WTC11 (cell line): ENCODE measurements around the gene PLP2.

Experiments
- CREB1 ChIP-seq: sonication (generic); formaldehyde crosslinking; IDR thresholded peaks from 2 replicates; pipeline ENCODE4 v1.8.0; 2023; ENCODE audit warnings: mild to moderate bottlenecking, missing genetic modification reagents
- CREM ChIP-seq: sonication (generic); formaldehyde crosslinking; IDR thresholded peaks from 2 replicates; pipeline ENCODE4 v1.8.1; 2022; ENCODE audit warnings: mild to moderate bottlenecking, missing genetic modification reagents, moderate library complexity
- CTCF ChIP-seq: fragments of 200-600 bp; IDR thresholded peaks from 2 replicates; pipeline ENCODE4 v1.8.0; 2022; ENCODE audit warnings: antibody characterized with exemption
- ELF4 ChIP-seq: sonication (generic); formaldehyde crosslinking; IDR thresholded peaks from 2 replicates; pipeline ENCODE4 v1.8.1; 2022; ENCODE audit warnings: low read depth, mild to moderate bottlenecking, moderate library complexity, missing genetic modification reagents
- ETV6 ChIP-seq: sonication (generic); formaldehyde crosslinking; IDR thresholded peaks from 2 replicates; pipeline ENCODE4 v1.8.1; 2022; ENCODE audit warnings: mild to moderate bottlenecking, missing genetic modification reagents
- FOXJ3 ChIP-seq: sonication (generic); formaldehyde crosslinking; IDR thresholded peaks from 2 replicates; pipeline ENCODE4 v1.9.0; 2021; ENCODE audit warnings: missing genetic modification reagents, mild to moderate bottlenecking, borderline replicate concordance
- JUN ChIP-seq: sonication (generic); formaldehyde crosslinking; IDR thresholded peaks from 2 replicates; pipeline ENCODE4 v1.8.0; 2023; ENCODE audit warnings: mild to moderate bottlenecking, missing genetic modification reagents
- TCF7 ChIP-seq: sonication (generic); formaldehyde crosslinking; IDR thresholded peaks from 2 replicates; pipeline ENCODE4 v1.8.0; 2022; ENCODE audit warnings: mild to moderate bottlenecking, low read depth, missing genetic modification reagents, moderate library complexity
- USF1 ChIP-seq: sonication (generic); formaldehyde crosslinking; IDR thresholded peaks from 2 replicates; pipeline ENCODE4 v1.8.0; 2022; ENCODE audit warnings: mild to moderate bottlenecking, missing genetic modification reagents
- USF2 ChIP-seq: sonication (generic); formaldehyde crosslinking; IDR thresholded peaks from 2 replicates; pipeline ENCODE4 v1.8.1; 2023; ENCODE audit warnings: mild to moderate bottlenecking, missing genetic modification reagents, moderate library complexity
- ZNF232 ChIP-seq: sonication (generic); formaldehyde crosslinking; IDR thresholded peaks from 2 replicates; pipeline ENCODE4 v1.8.0; 2022; ENCODE audit warnings: mild to moderate bottlenecking, missing genetic modification reagents
- ZNF512 ChIP-seq: sonication (generic); formaldehyde crosslinking; IDR thresholded peaks from 2 replicates; pipeline ENCODE4 v1.8.1; 2022; ENCODE audit warnings: missing genetic modification reagents, borderline replicate concordance

- TF ChIP-seq CTCF: no peak
- TF ChIP-seq FOXJ3 (CRISPR knock-in tag): no peak
- no peak for TF ChIP-seq ETV6 (CRISPR knock-in tag)
- no peak for TF ChIP-seq CREM
- no peak for TF ChIP-seq ZNF232 (CRISPR knock-in tag)
- TF ChIP-seq JUN (CRISPR knock-in tag): no peak
- TF ChIP-seq ELF4 (CRISPR knock-in tag): no peak
- no peak for TF ChIP-seq USF1
- no peak for TF ChIP-seq USF2 (CRISPR knock-in tag)
- no peak for TF ChIP-seq ZNF512 (CRISPR knock-in tag)
- no peak for TF ChIP-seq CREB1 (CRISPR knock-in tag)
- TF ChIP-seq TCF7: no peak
Measured at GRCh38 chrX:49177873-49178480, 6.3 kb downstream of the PLP2 start.
